ENCODE results near the gene STX17. TPM values are rescaled to one million over a fixed set of nuclear protein-coding genes. Genes with fewer than 3 reads are reported as not detected.

Gene STX17
- total RNA-seq, 4 donors from 2014 or later: 43.5 to 66.7 (median 50.8) TPM

DNA sequence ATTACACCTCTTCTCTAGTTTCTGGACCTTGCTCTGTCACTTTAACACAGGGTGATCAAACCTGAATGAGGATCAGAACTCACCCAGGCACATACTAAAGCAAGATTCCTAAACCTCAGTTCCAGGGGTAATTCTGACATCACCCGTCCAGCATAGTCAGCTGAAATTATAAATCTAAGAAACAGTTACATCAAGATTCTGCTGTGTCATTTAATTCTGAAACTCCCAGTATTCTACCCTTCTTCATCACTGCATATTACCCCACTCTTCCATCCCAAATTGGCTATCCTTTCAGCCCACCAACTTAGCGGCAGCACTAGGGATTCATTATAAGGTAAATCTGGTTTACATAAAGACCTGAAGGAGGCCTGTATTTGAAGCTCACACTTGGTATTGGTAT lies 64.0 kb downstream of the STX17 start:
- Histone ChIP-seq H3K9me3 (no peaks in the 10 kb centered on the region), H3K27ac (no peak overlapping the region), H3K4me1 (no peaks in the 10 kb centered on the region), H3K27me3 (no peaks in the 10 kb centered on the region), H3K36me3 (peaks cover 0 to 13% of the 10 kb centered on the region in 2 donors), H3K4me3 (replicated peaks in 1 of 3) (no peak overlapping the region)
- no peak for TF ChIP-seq POLR2A (IDR thresholded peaks at IDR 0.05)
- TF ChIP-seq, protein P1, sequence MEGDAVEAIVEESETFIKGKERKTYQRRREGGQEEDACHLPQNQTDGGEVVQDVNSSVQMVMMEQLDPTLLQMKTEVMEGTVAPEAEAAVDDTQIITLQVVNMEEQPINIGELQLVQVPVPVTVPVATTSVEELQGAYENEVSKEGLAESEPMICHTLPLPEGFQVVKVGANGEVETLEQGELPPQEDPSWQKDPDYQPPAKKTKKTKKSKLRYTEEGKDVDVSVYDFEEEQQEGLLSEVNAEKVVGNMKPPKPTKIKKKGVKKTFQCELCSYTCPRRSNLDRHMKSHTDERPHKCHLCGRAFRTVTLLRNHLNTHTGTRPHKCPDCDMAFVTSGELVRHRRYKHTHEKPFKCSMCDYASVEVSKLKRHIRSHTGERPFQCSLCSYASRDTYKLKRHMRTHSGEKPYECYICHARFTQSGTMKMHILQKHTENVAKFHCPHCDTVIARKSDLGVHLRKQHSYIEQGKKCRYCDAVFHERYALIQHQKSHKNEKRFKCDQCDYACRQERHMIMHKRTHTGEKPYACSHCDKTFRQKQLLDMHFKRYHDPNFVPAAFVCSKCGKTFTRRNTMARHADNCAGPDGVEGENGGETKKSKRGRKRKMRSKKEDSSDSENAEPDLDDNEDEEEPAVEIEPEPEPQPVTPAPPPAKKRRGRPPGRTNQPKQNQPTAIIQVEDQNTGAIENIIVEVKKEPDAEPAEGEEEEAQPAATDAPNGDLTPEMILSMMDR (IDR thresholded peaks at IDR 0.05): no peak
- intact Hi-C loops (cut with DNase I): no loop called here
- 96 to 99% methylated on average over 2 of the region's 2 CpGs for WGBS, 2 donors
- DNase-seq: no peak

DNA sequence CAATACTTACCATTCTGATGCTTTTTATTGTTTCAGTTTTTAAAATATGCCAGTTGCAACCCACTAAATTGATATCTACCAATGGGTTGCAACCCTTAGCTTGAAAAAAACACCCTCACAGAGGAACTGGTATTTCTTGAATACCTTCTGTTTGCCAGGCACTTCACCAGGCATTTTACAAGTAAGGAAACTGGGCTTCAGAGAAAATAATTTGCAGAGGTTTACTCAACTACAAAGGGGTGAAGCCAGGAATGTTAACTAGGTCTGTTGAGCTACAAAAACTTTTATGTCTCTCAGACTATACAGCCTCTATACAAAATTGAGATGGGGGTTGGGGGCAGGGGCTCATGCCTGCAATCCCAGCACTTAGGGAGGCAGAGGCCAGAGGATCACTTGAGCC lies 65.0 kb downstream of the STX17 start:
- no peak overlapping the region for H3K27ac ChIP-seq
- H3K4me1 ChIP-seq: no peaks in the 10 kb centered on the region
- no peak overlapping the region for H3K4me3 ChIP-seq (replicated peaks in 1 of 3)
- peaks cover 0 to 13% of the 10 kb centered on the region in 2 donors for H3K36me3 ChIP-seq
- TF ChIP-seq POLR2A (IDR thresholded peaks at IDR 0.05): no peak
- TF ChIP-seq, protein P1 (IDR thresholded peaks at IDR 0.05): no peak
- no peak for DNase-seq
- H3K27me3 ChIP-seq: no peaks in the 10 kb centered on the region
- intact Hi-C loops (cut with DNase I): no loop called here
- no peaks in the 10 kb centered on the region for H3K9me3 ChIP-seq

DNA sequence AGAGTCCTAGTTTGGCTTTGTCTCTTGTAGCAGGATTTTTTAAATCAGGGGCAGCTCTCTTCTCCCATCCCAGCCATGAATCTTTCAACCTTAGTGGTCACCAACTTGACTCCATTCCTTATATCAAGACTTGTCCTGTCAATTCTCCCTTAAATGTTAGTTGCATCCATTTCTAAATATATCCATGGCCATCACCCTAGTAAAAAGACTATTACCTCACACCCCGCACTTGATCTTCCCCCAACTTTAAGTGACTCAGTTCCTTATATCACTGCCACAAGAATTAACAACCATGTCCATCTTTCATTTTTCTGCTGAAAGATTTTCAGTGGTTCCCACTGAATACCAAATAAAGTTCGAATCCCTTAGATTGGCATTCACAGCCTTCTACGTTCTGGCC lies 67.0 kb downstream of the STX17 start:
- no peak for TF ChIP-seq POLR2A (IDR thresholded peaks at IDR 0.05)
- TF ChIP-seq, protein P1 (IDR thresholded peaks at IDR 0.05): no peak
- 99% methylated on average over 3 of the region's 3 CpGs for WGBS, 2 donors
- peaks cover 0 to 2% of the 10 kb centered on the region in 2 donors for H3K4me1 ChIP-seq

DNA sequence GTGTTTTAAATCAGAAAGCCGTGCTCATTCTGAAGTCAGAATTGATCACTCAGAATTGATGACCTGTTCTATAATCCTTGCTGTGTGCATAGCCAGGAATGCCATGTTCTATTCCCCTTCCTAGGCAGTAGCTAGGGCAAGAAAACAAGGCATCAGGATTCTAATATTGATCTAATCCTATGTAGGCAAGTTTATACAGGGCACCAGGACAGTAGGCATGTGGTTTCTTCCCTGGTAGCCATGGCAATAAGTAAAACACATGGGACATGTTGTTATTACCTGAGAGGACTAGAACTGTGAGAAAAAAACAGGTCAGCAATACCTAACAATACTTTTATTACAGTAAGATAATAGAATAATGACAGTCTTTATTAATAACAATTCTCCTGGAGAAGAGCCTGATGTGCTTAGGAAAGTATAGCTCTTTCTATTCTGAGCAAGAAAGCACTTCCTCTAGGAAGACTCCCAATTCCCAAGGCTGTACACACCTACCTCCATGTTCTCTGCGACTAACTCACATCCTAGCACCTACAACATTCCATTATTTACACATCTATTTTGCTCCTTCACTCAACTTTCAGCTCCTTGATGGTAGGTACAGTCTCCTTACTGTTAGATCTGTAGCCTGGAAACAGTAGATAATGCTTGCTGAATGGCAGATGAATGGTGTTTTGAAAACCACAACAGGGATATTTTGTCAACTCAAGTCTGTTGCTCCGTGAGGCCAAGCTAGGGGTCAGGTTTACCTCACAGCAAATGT lies 70.8 kb downstream of the STX17 start:
- no peak for DNase-seq
- Histone ChIP-seq H3K27me3 (no peaks in the 10 kb centered on the region), H3K9me3 (no peaks in the 10 kb centered on the region), H3K4me3 (replicated peaks in 1 of 3) (no peak overlapping the region), H3K27ac (no peak overlapping the region), H3K36me3 (no peaks in the 10 kb centered on the region), H3K4me1 (peaks cover 0 to 2% of the 10 kb centered on the region in 2 donors)
- intact Hi-C loops (cut with DNase I): no loop called here
- 90 to 92% methylated on average over 3 of the region's 3 CpGs for WGBS, 2 donors
- TF ChIP-seq, protein P1 (IDR thresholded peaks at IDR 0.05): no peak
- TF ChIP-seq POLR2A (IDR thresholded peaks at IDR 0.05): no peak

More for the DNA sequence above, 67.0 kb downstream of the STX17 start:
- Histone ChIP-seq H3K27ac (no peak overlapping the region), H3K9me3 (no peaks in the 10 kb centered on the region), H3K27me3 (no peaks in the 10 kb centered on the region), H3K36me3 (peaks cover 0 to 4% of the 10 kb centered on the region in 2 donors), H3K4me3 (replicated peaks in 1 of 3) (no peak overlapping the region)
- intact Hi-C loops (cut with DNase I): no loop called here
- DNase-seq: no peak

DNA sequence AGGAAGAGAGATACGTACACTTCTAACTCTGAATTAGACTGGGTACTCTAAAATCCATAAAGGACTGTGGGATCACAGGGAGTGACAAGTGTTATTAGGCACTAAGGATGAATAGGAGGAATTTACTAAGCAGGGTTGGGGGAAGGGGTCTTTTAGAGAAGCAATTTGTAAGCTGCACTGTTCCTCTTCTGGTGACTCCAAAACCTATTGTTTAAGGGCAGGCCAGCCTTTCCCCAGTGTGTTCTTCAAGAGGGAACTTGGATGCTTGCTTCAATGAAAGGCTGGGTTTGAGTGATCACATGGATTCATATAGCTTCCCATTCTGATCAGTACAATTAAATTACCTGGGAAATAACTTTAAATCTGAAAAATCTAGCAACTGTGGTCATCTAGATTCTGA lies 71.8 kb downstream of the STX17 start:
- H3K27me3 ChIP-seq: no peaks in the 10 kb centered on the region
- H3K27ac ChIP-seq: no peak overlapping the region
- peaks cover 0 to 2% of the 10 kb centered on the region in 2 donors for H3K4me1 ChIP-seq
- WGBS, 2 donors: 97% methylated on average over 1 of the region's 1 CpG
- H3K9me3 ChIP-seq: no peaks in the 10 kb centered on the region
- no peak overlapping the region for H3K4me3 ChIP-seq (replicated peaks in 1 of 3)
- H3K36me3 ChIP-seq: no peaks in the 10 kb centered on the region
- intact Hi-C loops (cut with DNase I): no loop called here
- no peak for TF ChIP-seq POLR2A (IDR thresholded peaks at IDR 0.05)
- TF ChIP-seq, protein P1 (IDR thresholded peaks at IDR 0.05): no peak
- no peak for DNase-seq

All from thyroid gland (tissue), 4 donors.